SH-SY5Y (cell line): Measurements from ENCODE around the gene RAB40B.

Experiments used
- GATA2 ChIP-seq: IDR thresholded peaks from 2 replicates; pipeline ENCODE4 v1.6.1; 2011; ENCODE audit warnings: mild to moderate bottlenecking, low read depth, low read length
- GATA3 ChIP-seq: IDR thresholded peaks from 2 replicates; pipeline ENCODE4 v1.6.1; 2011; ENCODE audit warnings: low read depth, mild to moderate bottlenecking, low read length, moderate library complexity

DNA sequence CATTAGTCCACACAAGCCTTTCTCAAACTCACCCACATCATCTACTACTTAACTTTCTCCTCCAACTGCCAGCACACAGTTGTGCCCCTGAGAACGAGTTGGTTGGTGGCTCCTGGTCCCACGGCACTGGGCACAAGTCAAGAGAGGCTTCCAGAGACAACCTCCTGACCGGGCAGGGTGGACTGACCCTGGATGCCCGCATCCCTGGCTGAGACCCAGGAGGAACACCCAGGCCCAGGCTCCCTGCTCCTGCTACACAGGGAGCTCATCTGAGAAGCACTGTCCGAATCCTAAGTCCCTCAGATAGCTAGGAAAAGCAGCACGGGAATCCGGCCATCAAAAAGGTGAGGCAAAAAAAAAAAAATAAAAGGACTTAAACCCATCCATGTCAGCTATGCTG lies 79.3 kb downstream of the RAB40B start:
- TF ChIP-seq GATA2 (no peak), GATA3 (no peak)
